PFSK-1 (cell line): Measurements from ENCODE around the gene WFDC8.

Experiments
- FOXP2 ChIP-seq: optimal IDR thresholded peaks from 2 replicates; pipeline ENCODE3; 2011; ENCODE audit warnings: borderline replicate concordance, control low read depth, inconsistent platforms; ENCODE audit not compliant: insufficient read depth; ENCODE audit errors: extremely low read length, extremely low read depth
- POLR2AphosphoS5 ChIP-seq: IDR thresholded peaks from 2 replicates; pipeline ENCODE4 v1.6.1; 2012; ENCODE audit warnings: low read depth, mild to moderate bottlenecking, control low read depth, low read length, moderate library complexity
- SIN3A ChIP-seq: IDR thresholded peaks from 2 replicates; pipeline ENCODE4 v1.6.1; 2012; ENCODE audit warnings: mild to moderate bottlenecking, low read length, moderate library complexity, borderline replicate concordance; ENCODE audit not compliant: insufficient read depth
- TAF1 ChIP-seq: IDR thresholded peaks from 2 replicates; pipeline ENCODE4 v1.6.1; 2012; ENCODE audit warnings: low read length, control low read depth, borderline replicate concordance; ENCODE audit not compliant: insufficient read depth
- TF ChIP-seq, protein P1 (sequence below), 2 experiments: IDR thresholded peaks; 2 replicates each; pipeline versions ENCODE4 v1.6.1 to v1.8.0; 2011 to 2012; ENCODE audit warnings: low read depth in 2 of 2, low read length in 2 of 2, control low read depth in 1 of 2, inconsistent platforms in 1 of 2, mild to moderate bottlenecking in 1 of 2, moderate library complexity in 1 of 2; ENCODE audit not compliant: insufficient read depth in 1 of 2

Gene WFDC8

GRCh38 chr20:45548410-45548809 is 30.7 kb downstream of the WFDC8 start:
- TF ChIP-seq TAF1, result no peak
- TF ChIP-seq FOXP2, result no peak

DNA sequence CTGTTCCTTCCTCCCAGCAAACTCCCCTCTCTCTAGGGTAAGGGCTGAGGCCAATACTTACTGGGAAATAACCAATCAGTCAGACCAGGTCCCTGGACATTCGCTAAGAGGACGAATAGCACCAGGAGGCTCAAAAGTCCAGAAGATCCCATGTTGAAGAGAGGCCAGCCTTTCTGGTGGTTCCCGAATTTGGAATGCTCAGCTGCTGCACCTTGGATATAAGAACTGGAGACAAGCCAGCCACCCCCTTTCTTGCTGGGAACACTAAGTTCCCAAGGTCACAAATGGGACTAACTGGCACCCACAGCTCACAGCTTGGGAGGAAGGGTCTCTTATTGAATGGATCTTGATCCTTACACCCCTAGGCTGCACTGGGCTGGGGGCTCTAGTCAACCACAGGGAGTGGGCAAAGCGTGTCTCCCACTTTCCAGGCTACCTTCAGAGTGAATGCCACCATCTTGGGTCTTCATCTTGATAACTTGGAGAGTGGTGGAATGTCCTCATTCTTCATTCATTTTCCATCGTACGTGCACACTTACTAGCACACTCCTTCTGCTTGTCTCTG is 31.8 kb downstream of the WFDC8 start, which contains the start of gene EPPIN:
Gene EPPIN (minus strand): TSS at position 196 of the 565 bp plus-strand sequence. CDS start 44 bp downstream, at position 152.
- TF ChIP-seq, protein P1, sequence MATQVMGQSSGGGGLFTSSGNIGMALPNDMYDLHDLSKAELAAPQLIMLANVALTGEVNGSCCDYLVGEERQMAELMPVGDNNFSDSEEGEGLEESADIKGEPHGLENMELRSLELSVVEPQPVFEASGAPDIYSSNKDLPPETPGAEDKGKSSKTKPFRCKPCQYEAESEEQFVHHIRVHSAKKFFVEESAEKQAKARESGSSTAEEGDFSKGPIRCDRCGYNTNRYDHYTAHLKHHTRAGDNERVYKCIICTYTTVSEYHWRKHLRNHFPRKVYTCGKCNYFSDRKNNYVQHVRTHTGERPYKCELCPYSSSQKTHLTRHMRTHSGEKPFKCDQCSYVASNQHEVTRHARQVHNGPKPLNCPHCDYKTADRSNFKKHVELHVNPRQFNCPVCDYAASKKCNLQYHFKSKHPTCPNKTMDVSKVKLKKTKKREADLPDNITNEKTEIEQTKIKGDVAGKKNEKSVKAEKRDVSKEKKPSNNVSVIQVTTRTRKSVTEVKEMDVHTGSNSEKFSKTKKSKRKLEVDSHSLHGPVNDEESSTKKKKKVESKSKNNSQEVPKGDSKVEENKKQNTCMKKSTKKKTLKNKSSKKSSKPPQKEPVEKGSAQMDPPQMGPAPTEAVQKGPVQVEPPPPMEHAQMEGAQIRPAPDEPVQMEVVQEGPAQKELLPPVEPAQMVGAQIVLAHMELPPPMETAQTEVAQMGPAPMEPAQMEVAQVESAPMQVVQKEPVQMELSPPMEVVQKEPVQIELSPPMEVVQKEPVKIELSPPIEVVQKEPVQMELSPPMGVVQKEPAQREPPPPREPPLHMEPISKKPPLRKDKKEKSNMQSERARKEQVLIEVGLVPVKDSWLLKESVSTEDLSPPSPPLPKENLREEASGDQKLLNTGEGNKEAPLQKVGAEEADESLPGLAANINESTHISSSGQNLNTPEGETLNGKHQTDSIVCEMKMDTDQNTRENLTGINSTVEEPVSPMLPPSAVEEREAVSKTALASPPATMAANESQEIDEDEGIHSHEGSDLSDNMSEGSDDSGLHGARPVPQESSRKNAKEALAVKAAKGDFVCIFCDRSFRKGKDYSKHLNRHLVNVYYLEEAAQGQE (IDR thresholded peaks at IDR 0.05; ENCODE audit: insufficient read depth in 1 of 2, low read depth in 2 of 2, low read length in 2 of 2), result no peak
- no peak for TF ChIP-seq POLR2AphosphoS5
- TF ChIP-seq SIN3A, result no peak
- no peak for TF ChIP-seq TAF1
- TF ChIP-seq FOXP2, result no peak

- TF ChIP-seq TAF1 (no peak), FOXP2 (no peak), POLR2AphosphoS5 (no peak), SIN3A (no peak)
- TF ChIP-seq, protein P1 (IDR thresholded peaks at IDR 0.05; ENCODE audit: insufficient read depth in 1 of 2, low read depth in 2 of 2, low read length in 2 of 2), result no peak
These were observed 33.2 kb downstream of the WFDC8 start for GRCh38 chr20:45545754-45546453.

DNA sequence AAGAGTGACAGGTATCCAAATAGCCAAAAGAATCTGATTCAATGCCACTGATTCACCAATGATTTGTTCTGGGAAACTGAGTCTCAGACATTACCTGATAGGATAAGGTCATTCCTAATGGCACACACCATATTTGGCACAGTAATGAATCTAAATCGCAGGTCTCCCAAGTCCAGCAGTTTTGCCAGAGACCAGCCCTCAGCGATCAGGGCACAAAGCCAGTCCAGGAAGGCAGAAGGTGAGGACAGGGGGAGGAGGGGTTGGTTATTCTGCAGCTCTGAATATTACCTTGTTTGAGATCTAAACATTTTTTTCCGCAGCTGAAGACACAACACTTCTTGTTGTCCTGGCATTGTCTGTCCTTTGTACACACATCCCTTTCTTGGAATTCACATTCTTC is 33.7 kb downstream of the WFDC8 start:
- TF ChIP-seq, protein P1 (IDR thresholded peaks at IDR 0.05; ENCODE audit: insufficient read depth in 1 of 2, low read depth in 2 of 2, low read length in 2 of 2), result no peak
- no peak for TF ChIP-seq FOXP2

- TF ChIP-seq FOXP2 (no peak), SIN3A (no peak), TAF1 (no peak), POLR2AphosphoS5 (no peak)
- TF ChIP-seq, protein P1 (IDR thresholded peaks at IDR 0.05; ENCODE audit: insufficient read depth in 1 of 2, low read depth in 2 of 2, low read length in 2 of 2), result no peak
These were observed 39.7 kb downstream of the WFDC8 start, which contains the start of gene WFDC6 for GRCh38 chr20:45539382-45539781. TSS of gene WFDC6 (minus strand) at chr20:45539482. CDS start at chr20:45539407, 75 bp downstream.
